Left forelimb (tissue), 1 donor: ENCODE measurements around the gene PCOLCE2.
"Not testable (repeated sequence)": the region's sequence is repeated elsewhere in the genome, so short reads cannot be mapped to it uniquely, and the experiment has no call there.

Experiments used
- DNase-seq: peaks from one replicate; pipeline ENCODE4 v3.0.0-alpha.2; 2018; ENCODE audit warnings: low spot score

Gene PCOLCE2

GRCh38 chr3:142898346-142899213, 9.7 kb upstream of the PCOLCE2 start:
- no peak for DNase-seq

GRCh38 chr3:142897807-142898206, 8.9 kb upstream of the PCOLCE2 start:
- no peak for DNase-seq

- no peak for DNase-seq
Observed at GRCh38 chr3:142896996-142897395, 8.1 kb upstream of the PCOLCE2 start.

- DNase-seq: no peak
Observed at GRCh38 chr3:142896201-142896755, 7.4 kb upstream of the PCOLCE2 start.

- DNase-seq: no peak
Observed at GRCh38 chr3:142894493-142894892, 5.6 kb upstream of the PCOLCE2 start.

GRCh38 chr3:142892714-142893113, 3.8 kb upstream of the PCOLCE2 start:
- no peak for DNase-seq

- no peak for DNase-seq
Observed at GRCh38 chr3:142890592-142890991, 1.7 kb upstream of the PCOLCE2 start.

- no peak for DNase-seq
Observed at GRCh38 chr3:142889212-142890014, 530 bp upstream of the PCOLCE2 start.

GRCh38 chr3:142888099-142888480, 793 bp downstream of the PCOLCE2 start:
- DNase-seq: peak; percentile 68

GRCh38 chr3:142886940-142887339, 1.9 kb downstream of the PCOLCE2 start:
- no peak for DNase-seq

GRCh38 chr3:142886021-142886420, 2.9 kb downstream of the PCOLCE2 start:
- DNase-seq: no peak

GRCh38 chr3:142884531-142884930, 4.4 kb downstream of the PCOLCE2 start:
- DNase-seq: no peak

GRCh38 chr3:142883534-142883933, 5.3 kb downstream of the PCOLCE2 start:
- DNase-seq: not testable (repeated sequence)

GRCh38 chr3:142881445-142882224, 7.2 kb downstream of the PCOLCE2 start:
- DNase-seq: no peak

GRCh38 chr3:142878649-142879300, 10.1 kb downstream of the PCOLCE2 start:
- DNase-seq: no peak

GRCh38 chr3:142876417-142876816, 12.5 kb downstream of the PCOLCE2 start:
- no peak for DNase-seq

- DNase-seq: no peak
Observed at GRCh38 chr3:142875583-142876207, 13.2 kb downstream of the PCOLCE2 start.

- no peak for DNase-seq
Observed at GRCh38 chr3:142875099-142875498, 13.8 kb downstream of the PCOLCE2 start.

- not testable (repeated sequence) for DNase-seq
Observed at GRCh38 chr3:142868382-142868781, 20.5 kb downstream of the PCOLCE2 start.

- DNase-seq: no peak
Observed at GRCh38 chr3:142866841-142867631, 21.8 kb downstream of the PCOLCE2 start.
